ENCODE data around the gene PCYT2.

GRCh38 chr17:81960130-81960958, 49.1 kb upstream of the PCYT2 start:
- TF ChIP-seq STAT6 (CRISPR knock-in tag; IDR thresholded peaks at IDR 0.05) (no peak), E2F5 (CRISPR knock-in tag; IDR thresholded peaks at IDR 0.05) (no peak), MTA3 (IDR thresholded peaks at IDR 0.05; ENCODE audit: borderline replicate concordance) (no peak)
